OCI-LY1 (cell line): Measurements from ENCODE around the gene MUS81.

ENCODE experiments used
- EZH2 ChIP-seq: fragments of 200-600 bp; sonication (generic), shearing (Covaris generic); IDR thresholded peaks from 2 replicates; pipeline ENCODE4 v1.8.0; 2017; ENCODE audit warnings: borderline replicate concordance, mixed run types, mild to moderate bottlenecking, antibody characterized with exemption, low read length, moderate library complexity, mixed read lengths
- TF ChIP-seq, protein P1 (sequence below): fragments of 200-600 bp; sonication (generic), shearing (Covaris generic); IDR thresholded peaks from 2 replicates; pipeline ENCODE4 v1.5.1; 2017; ENCODE audit warnings: mild to moderate bottlenecking, antibody characterized with exemption, low read length, moderate library complexity, mixed read lengths

- TF ChIP-seq, protein P1, sequence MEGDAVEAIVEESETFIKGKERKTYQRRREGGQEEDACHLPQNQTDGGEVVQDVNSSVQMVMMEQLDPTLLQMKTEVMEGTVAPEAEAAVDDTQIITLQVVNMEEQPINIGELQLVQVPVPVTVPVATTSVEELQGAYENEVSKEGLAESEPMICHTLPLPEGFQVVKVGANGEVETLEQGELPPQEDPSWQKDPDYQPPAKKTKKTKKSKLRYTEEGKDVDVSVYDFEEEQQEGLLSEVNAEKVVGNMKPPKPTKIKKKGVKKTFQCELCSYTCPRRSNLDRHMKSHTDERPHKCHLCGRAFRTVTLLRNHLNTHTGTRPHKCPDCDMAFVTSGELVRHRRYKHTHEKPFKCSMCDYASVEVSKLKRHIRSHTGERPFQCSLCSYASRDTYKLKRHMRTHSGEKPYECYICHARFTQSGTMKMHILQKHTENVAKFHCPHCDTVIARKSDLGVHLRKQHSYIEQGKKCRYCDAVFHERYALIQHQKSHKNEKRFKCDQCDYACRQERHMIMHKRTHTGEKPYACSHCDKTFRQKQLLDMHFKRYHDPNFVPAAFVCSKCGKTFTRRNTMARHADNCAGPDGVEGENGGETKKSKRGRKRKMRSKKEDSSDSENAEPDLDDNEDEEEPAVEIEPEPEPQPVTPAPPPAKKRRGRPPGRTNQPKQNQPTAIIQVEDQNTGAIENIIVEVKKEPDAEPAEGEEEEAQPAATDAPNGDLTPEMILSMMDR, result no peak
- TF ChIP-seq EZH2, result no peak
These were observed 1.4 kb downstream of the MUS81 start for GRCh38 chr11:65861533-65862183.
